Stimulated activated CD8-positive, alpha-beta memory T cell treated with anti-CD3 and anti-CD28 coated beads, Interleukin-15, amount 100 ng/mL, for 1 hour (primary cell): ENCODE results near the gene PPFIBP2.

Source experiments
- DNase-seq: peaks from one replicate; pipeline ENCODE4 v3.0.0-alpha.2; 2020; ENCODE audit warnings: low read depth

The PPFIBP2 gene

DNA sequence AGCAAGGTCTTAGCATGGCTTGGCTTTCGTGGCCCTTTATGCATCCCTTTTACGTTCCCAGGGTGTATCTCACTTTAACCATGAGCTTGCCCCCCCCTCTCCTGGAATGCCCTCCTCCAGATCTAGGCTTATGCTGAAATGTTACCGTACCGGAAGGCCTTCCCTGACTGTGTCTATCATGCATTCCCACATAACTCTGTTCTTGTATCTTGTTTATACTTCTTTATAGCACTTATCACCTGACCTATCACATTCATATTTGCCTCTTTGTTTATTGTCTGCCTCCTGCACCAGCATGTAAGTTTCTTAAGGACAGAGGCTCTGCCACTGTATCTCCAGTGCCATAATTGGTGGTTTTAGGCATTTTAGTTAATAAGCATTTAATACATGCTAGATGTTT, 38.9 kb downstream of the PPFIBP2 start:
- no peak for DNase-seq

- no peak for DNase-seq
Measured at GRCh38 chr11:7555052-7555699, 41.4 kb downstream of the PPFIBP2 start.

DNA sequence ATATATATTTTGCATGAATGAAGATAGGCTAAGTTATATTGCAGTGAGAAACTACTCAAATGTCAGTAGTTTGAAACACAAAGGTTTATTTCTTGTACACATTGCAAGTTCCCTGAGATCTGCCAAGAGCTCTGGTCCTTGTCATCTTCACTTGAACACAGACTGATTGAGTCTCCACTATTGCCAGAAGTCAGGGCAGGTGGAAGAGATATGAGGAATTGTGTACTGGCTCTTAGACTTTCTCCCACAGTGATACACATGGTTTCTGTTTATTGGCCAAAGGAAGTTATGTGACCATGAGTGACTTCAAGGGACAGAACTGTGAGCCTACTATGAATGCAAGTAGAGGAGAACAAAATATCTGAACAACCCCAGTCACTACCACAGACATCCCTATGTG, 44.2 kb downstream of the PPFIBP2 start:
- DNase-seq, result no peak

GRCh38 chr11:7559398-7560283, 45.8 kb downstream of the PPFIBP2 start:
- DNase-seq, result no peak

GRCh38 chr11:7561562-7561961, 47.8 kb downstream of the PPFIBP2 start:
- no peak for DNase-seq

DNA sequence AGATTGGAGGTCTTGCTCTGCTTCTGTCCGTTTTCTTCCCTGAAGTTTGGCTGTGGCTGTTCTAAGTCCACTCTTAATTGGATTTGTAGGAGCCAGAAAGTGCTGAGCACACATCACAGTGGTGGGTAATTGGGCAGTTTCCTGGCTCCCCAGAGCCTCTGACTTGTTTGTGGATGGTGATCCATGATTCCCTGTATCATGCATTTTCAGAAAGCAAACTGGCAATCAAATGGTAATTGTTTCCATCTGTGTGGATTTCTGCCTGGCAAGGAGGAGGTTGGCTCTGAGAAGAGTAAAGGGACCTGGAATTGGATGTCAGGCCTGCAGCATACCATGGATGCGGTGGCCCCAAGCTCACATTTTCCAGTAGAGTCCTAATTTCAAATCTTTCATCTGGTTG, 49.5 kb downstream of the PPFIBP2 start:
- DNase-seq, result no peak

- DNase-seq, result no peak
Measured at GRCh38 chr11:7564803-7565202, 51.0 kb downstream of the PPFIBP2 start.

DNA sequence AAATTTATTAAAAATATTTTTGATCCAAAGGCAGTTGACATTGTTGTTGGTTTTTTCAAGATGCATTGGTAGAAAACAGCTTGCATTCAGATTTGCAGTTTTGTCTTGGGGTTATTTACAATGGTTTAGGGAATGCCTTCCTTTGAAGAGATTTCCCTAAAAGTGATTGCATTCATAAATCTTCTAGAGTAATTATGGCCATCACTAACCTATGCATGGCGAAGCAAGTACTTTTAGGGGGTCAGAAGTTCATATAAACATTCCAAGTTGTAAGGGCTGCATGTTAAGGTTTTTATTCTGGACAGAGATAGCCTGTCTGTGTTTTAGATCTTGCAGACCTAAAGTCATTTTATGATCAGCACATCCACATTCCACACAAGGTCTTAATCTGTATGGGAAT, 53.5 kb downstream of the PPFIBP2 start:
- DNase-seq, result no peak

GRCh38 chr11:7569044-7569443, 55.2 kb downstream of the PPFIBP2 start:
- no peak for DNase-seq

DNA sequence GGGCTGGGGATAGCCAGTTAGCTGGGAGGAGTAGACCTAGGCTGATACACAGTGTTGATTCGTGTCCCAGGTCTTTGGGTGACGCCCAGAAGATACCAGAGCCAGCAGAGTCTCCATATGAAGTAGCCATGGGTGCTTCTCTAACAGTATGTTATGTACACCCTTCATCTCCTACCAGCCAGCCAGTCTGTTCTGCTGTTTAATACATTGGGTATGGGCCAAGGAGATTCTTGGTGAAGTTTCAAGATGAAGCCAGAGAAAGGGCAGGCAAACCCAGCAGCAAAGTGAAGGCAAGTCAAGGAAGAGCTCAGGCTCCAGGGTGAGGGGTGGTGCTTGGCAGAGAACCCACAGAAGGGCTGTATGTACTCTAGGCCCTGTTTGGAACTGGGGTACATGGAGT, 56.4 kb downstream of the PPFIBP2 start:
- no peak for DNase-seq

DNA sequence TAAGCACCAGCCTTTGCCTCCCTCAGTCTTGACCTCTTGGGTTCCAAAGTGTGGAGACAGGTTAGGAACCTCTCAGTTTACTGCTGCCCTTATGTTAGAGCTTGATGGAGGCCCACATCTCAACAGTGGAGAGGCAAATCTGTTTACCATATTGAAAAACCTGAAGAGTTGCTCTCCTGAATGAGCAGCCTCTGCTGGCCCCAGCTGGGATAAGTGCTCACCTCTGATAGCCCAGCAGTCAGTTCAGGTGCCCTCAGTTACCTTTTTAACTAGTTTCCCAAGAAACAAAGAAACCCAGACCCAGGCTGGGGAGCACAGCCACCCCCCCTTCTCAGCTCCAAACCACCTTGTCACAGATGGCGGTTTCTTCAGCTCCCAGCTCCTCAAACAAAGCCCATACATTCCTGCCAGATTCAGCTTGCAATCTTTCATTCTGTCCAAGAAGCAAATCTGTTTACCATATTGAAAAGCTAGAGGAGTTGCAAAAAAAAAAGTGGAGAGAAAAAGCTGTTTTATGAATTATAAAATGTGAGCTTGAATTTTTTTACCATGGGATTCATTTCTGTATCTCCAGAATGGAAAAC, 57.2 kb downstream of the PPFIBP2 start:
- no peak for DNase-seq

DNA sequence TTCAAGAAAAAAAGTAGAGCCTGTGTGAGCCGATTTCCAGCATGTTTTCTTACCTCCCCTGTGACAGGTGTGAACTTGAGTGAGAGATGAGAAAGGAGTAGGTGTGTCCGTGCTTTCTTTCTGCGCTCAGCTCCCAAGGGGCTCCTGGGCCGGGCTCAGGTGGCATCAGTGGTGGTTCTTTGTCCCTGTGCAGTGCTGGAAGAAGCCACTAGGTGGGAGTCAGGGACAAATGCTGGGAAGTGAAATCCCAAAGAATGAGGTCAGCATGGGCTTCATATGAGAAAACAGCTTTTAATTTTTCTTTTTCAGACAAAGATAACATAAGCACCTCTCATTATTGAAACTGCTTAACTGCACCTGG, 57.8 kb downstream of the PPFIBP2 start:
- no peak for DNase-seq

- no peak for DNase-seq
Measured at GRCh38 chr11:7572001-7572712, 58.4 kb downstream of the PPFIBP2 start.

GRCh38 chr11:7573193-7573557, 59.4 kb downstream of the PPFIBP2 start:
- DNase-seq, result no peak

DNA sequence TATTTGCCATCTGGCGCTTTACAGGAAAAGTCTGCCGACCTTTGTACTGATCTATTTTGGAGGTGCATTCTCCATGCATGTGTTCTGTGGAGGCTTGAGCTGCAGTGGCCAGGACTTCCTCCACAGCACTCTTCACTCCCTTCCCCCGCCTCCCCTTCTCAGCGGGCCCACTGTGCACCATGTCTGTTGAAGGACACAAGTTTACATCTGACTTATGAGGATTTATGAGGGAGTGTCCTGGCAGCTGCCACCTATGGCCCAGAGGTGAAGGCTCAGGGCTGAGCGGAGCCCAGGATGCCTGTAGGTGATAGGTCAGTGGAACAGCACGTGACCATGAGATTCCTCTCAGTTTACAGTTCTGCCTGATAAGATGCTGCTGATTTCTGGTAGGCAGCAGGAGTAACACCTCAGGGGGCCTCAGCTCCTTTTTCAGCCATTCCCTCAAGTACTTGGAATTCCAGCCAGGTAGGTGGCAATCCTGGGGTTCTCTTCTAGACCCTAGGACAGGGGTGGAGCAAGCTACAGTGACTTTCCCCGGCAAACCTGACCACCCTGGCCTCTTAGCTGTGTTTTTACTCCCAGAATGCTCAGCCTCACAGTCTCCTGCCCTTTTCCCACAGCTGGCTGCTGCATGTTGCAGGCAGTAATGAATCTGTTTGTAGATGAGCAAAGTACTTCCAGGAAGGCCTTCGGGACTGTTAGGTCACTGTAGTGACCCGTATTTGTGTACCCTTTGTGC, 59.9 kb downstream of the PPFIBP2 start:
- DNase-seq, result no peak

DNA sequence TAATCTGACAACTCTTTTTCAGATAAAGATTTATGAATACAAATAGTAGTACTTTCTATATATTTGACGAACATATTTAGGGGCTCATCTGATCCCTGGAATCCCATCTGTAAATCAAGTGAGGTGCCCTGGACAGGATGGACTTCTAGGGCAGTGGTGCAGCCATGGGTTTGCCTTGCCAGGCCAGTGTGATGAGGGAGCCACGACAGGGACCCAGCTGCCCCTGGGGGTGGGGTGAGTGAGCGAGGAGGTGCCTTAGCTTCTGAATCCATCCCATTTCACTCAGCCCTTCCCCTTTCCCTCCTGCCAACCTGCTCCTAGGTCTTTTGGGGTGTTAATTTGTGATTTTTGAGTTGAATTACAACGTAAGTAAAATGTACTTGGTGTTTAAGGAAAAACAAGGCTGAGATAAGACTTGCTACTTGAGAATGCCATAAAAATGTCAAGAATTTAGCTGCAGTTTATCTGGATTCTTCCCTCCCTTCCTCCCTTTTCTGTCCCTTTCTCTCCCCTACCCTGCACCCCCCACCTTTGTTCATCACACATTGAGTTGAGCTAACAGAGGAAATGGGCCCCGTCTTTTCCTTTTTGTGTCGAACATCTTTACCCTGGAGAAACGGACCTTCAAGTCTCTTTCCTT, 60.8 kb downstream of the PPFIBP2 start:
- DNase-seq, result no peak

DNA sequence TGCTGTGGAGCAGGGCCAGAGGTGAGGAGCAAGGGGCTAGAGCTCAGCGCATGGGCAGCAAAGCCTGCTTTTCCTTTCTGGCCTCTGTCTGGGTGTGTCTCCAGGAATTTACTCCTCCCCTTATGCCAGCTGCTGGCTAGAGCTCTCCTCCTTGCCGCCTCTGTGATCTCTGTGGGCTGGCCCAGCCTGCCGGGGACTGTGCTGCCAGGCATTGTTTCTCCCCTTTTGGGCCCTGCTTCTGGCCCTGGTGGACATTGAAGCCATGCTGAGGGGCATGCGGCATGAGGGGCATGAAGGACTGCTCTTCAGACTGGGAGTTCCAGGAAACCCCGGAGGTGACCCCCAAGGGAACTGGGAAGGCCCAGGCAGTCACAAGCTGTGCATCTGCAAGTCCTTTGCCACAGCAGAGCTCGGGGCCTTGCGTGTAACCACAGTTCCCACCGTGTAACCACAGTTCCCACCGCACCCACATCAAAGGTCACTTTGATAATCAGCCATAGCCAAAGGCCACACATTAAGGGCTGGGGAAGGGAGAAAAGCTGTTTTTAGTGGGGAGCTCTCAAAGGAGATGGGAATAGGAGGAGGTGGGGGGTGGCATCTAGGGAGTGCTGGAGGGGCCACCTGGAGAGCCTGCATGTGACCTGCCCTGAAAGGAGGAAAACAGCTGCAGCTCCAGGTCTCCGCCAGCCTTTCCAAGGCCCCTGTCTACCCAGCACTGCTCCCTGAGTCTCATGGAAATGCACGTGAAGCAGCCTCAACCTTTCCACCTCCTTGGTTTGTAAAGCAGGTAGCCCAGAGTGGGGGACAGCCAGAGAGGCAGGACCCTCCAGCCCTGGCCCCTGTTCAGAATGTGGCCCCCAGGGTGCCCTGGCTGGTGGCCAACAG, 62.3 kb downstream of the PPFIBP2 start:
- DNase-seq, result no peak

GRCh38 chr11:7576726-7577290, 63.0 kb downstream of the PPFIBP2 start:
- DNase-seq, result no peak

- no peak for DNase-seq
Measured at GRCh38 chr11:7577291-7578190, 63.7 kb downstream of the PPFIBP2 start.
